ENCODE data around the gene CD37.

DNA sequence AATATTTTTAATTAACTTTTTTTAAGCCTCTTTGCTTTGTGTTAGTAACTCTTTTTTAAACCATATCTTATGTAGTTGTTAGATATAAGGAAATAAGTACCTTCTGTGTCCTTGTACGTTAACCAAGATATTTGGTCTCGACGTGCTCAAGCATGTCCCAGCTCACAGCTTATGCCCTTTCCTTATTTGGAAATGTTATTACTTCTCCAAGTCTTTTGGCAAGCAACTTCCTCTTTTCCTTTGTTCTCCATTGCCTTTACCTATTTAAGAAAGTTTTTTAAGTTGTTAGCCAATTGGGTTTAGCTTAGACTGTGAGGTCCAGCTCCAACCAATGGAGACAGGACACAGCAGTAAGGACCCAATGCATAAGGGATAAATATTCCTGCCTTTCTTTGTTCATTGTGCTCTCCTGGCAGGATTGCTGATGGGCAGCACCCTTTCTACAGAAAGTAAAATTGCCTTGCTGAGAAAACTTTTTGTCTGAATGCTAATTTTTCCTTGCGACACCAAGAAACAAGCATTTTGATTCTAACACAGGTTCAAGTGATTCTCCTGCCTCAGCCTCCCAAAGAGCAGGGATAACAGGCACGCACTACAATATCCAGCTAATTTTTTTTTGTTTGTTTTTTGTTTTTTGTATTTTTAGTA lies 33.6 kb downstream of the CD37 start:
- no peak for TF ChIP-seq CTCF (IDR thresholded peaks at IDR 0.05)
- TF ChIP-seq EZH2 (IDR thresholded peaks at IDR 0.05; ENCODE audit: borderline replicate concordance, insufficient read depth, low read depth, low read length, poor library complexity, severe bottlenecking): no peak
